SK-N-SH treated with all-trans-retinoic acid at 6 μM for 48 hours (cell line): ENCODE data around the gene DCLK1.

Experiments used
- ATAC-seq: fragments of 200-7000 bp; cut with Tn5 transposase; 3 replicates; pipeline ENCODE4 v1.9.1; 2020; ENCODE audit warnings: mild to moderate bottlenecking, moderate library complexity
- ARNTL ChIP-seq: fragments of 450-650 bp; formaldehyde crosslinking; IDR thresholded peaks from 2 replicates; pipeline ENCODE4 v1.5.0; 2020; ENCODE audit warnings: low read depth, mild to moderate bottlenecking, moderate library complexity, borderline replicate concordance
- BACH2 ChIP-seq: fragments of 250-450 bp; sonication (Bioruptor Pico); IDR thresholded peaks from 2 replicates; pipeline ENCODE4 v1.9.0; 2021; ENCODE audit warnings: mild to moderate bottlenecking, borderline replicate concordance
- CREB5 ChIP-seq: fragments of 250-450 bp; sonication (Bioruptor Pico); IDR thresholded peaks from 2 replicates; pipeline ENCODE4 v1.5.1; 2020; ENCODE audit warnings: low read depth, mild to moderate bottlenecking, moderate library complexity
- CSDC2 ChIP-seq: fragments of 250-450 bp; sonication (Bioruptor Pico); IDR thresholded peaks from 2 replicates; pipeline ENCODE4 v1.5.0; 2020; ENCODE audit warnings: mild to moderate bottlenecking, moderate library complexity
- CSRNP3 ChIP-seq: fragments of 250-450 bp; sonication (Bioruptor Pico); IDR thresholded peaks from 2 replicates; pipeline ENCODE4 v1.5.1; 2021; ENCODE audit warnings: mild to moderate bottlenecking, moderate library complexity
- ESRRG ChIP-seq: fragments of 250-450 bp; sonication (Bioruptor Pico); IDR thresholded peaks from 2 replicates; pipeline ENCODE4 v1.6.1; 2021; ENCODE audit warnings: mild to moderate bottlenecking
- GLIS3 ChIP-seq: fragments of 250-450 bp; sonication (Bioruptor Pico); IDR thresholded peaks from 2 replicates; pipeline ENCODE4 v1.5.0; 2020; ENCODE audit warnings: mild to moderate bottlenecking, moderate library complexity
- PATZ1 ChIP-seq: fragments of 250-450 bp; sonication (Bioruptor Pico); IDR thresholded peaks from 2 replicates; pipeline ENCODE4 v1.8.0; 2020; ENCODE audit warnings: mild to moderate bottlenecking, moderate library complexity, borderline replicate concordance
- RARB ChIP-seq: fragments of 250-450 bp; sonication (Bioruptor Pico); IDR thresholded peaks from 2 replicates; pipeline ENCODE4 v1.8.0; 2021; ENCODE audit warnings: mild to moderate bottlenecking, moderate library complexity
- SNAI2 ChIP-seq: fragments of 250-450 bp; sonication (Bioruptor Pico); IDR thresholded peaks from 2 replicates; pipeline ENCODE4 v1.5.0; 2020; ENCODE audit warnings: mild to moderate bottlenecking, moderate library complexity
- TOX ChIP-seq: fragments of 250-450 bp; sonication (Bioruptor Pico); IDR thresholded peaks from 2 replicates; pipeline ENCODE4 v1.8.0; 2021; ENCODE audit warnings: mild to moderate bottlenecking, moderate library complexity, borderline replicate concordance
- TSHZ2 ChIP-seq: fragments of 250-450 bp; sonication (Bioruptor Pico); IDR thresholded peaks from 2 replicates; pipeline ENCODE4 v1.5.0; 2020; ENCODE audit warnings: mild to moderate bottlenecking, moderate library complexity
- ZC3H10 ChIP-seq: fragments of 250-450 bp; sonication (Bioruptor Pico); IDR thresholded peaks from 2 replicates; pipeline ENCODE4 v1.5.1; 2021; ENCODE audit warnings: mild to moderate bottlenecking, moderate library complexity
- ZFP3 ChIP-seq: fragments of 250-450 bp; sonication (Bioruptor Pico); IDR thresholded peaks from 2 replicates; pipeline ENCODE4 v1.5.0; 2020; ENCODE audit warnings: mild to moderate bottlenecking, moderate library complexity
- ZFP30 ChIP-seq: fragments of 450-650 bp; formaldehyde crosslinking; IDR thresholded peaks from 2 replicates; pipeline ENCODE4 v1.5.0; 2022; ENCODE audit warnings: mild to moderate bottlenecking, moderate library complexity
- ZNF565 ChIP-seq: fragments of 450-650 bp; formaldehyde crosslinking; conservative IDR thresholded peaks from 2 replicates; pipeline ENCODE4 v1.5.0; 2020; ENCODE audit warnings: low read depth, mild to moderate bottlenecking, moderate library complexity
- ZNF70 ChIP-seq: fragments of 450-650 bp; formaldehyde crosslinking; IDR thresholded peaks from 2 replicates; pipeline ENCODE4 v1.5.0; 2020; ENCODE audit warnings: mild to moderate bottlenecking, moderate library complexity
- ZNF8 ChIP-seq: fragments of 450-650 bp; formaldehyde crosslinking; IDR thresholded peaks from 2 replicates; pipeline ENCODE4 v1.5.0; 2020; ENCODE audit warnings: mild to moderate bottlenecking, moderate library complexity

The DCLK1 gene

GRCh38 chr13:36062249-36062648, 68.9 kb downstream of the DCLK1 start:
- TF ChIP-seq ESRRG (CRISPR knock-in tag) (no peak), ZNF565 (no peak), BACH2 (CRISPR knock-in tag) (no peak), ARNTL (CRISPR knock-in tag) (no peak)
- ATAC-seq: no peak

- TF ChIP-seq TSHZ2 (CRISPR knock-in tag) (no peak), CSRNP3 (CRISPR knock-in tag) (no peak), CREB5 (no peak)
- ATAC-seq: no peak
Observed at GRCh38 chr13:36061621-36062020, 69.6 kb downstream of the DCLK1 start.

GRCh38 chr13:36061054-36061453, 70.1 kb downstream of the DCLK1 start:
- ATAC-seq: no peak

GRCh38 chr13:36059321-36059720, 71.9 kb downstream of the DCLK1 start:
- no peak for ATAC-seq
- TF ChIP-seq ZNF70 (no peak), ZFP3 (CRISPR knock-in tag) (no peak), TOX (CRISPR knock-in tag) (no peak), GLIS3 (no peak), CSDC2 (no peak), BACH2 (CRISPR knock-in tag) (no peak), ZFP30 (no peak), ESRRG (CRISPR knock-in tag) (no peak), SNAI2 (CRISPR knock-in tag) (no peak)
- TF ChIP-seq, all 23 proteins: peak for 0

More at GRCh38 chr13:36061054-36061453, 70.1 kb downstream of the DCLK1 start:
- TF ChIP-seq CSRNP3 (CRISPR knock-in tag): no peak
- no peak for TF ChIP-seq ZNF565
- no peak for TF ChIP-seq ZFP30
- no peak for TF ChIP-seq RARB
- TF ChIP-seq GLIS3: no peak

- TF ChIP-seq CSDC2 (no peak), PATZ1 (CRISPR knock-in tag) (no peak), CSRNP3 (CRISPR knock-in tag) (no peak), ZC3H10 (CRISPR knock-in tag) (no peak), RARB (no peak), ZNF8 (CRISPR knock-in tag) (no peak), ZNF70 (no peak), GLIS3 (no peak), ESRRG (CRISPR knock-in tag) (no peak), TOX (CRISPR knock-in tag) (no peak)
- no peak for ATAC-seq
Observed at GRCh38 chr13:36058116-36058515, 73.1 kb downstream of the DCLK1 start.
